ENCODE data around the gene CEP112.
A peak's percentile ranks its signal among the peaks of the same experiment; 100 is the strongest.

The CEP112 gene

GRCh38 chr17:66000216-66000615, 191.7 kb downstream of the CEP112 start:
- FAIRE-seq (no peak), DNase-seq (ENCODE audit: insufficient read length, low spot score) (no peak)

DNA sequence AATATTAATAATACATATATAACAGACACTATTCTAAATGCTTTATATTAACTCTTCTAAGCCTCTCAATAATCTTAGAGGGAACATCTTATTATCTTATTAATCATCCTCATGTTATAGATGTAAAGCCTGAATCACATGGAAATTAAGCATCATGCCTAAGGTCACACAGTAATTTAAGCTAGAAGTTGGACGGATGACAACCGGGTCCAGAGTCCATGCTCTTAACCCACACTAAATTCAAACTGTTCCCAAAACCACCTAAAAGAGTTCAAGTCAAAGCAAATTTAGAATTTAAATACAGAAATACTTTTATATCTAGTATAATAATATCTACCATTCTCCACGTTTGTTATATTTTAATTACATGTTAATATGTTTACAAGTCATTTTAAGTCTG, 193.3 kb downstream of the CEP112 start:
- DNase-seq (ENCODE audit: insufficient read length, low spot score) (no peak), FAIRE-seq (no peak)

GRCh38 chr17:65994679-65995078, 197.3 kb downstream of the CEP112 start:
- FAIRE-seq (no peak), DNase-seq (ENCODE audit: insufficient read length, low spot score) (no peak)

- DNase-seq (ENCODE audit: insufficient read length, low spot score), result no peak
- peak; percentile 64 for FAIRE-seq
These were observed 197.8 kb downstream of the CEP112 start for GRCh38 chr17:65994114-65994513.

DNA sequence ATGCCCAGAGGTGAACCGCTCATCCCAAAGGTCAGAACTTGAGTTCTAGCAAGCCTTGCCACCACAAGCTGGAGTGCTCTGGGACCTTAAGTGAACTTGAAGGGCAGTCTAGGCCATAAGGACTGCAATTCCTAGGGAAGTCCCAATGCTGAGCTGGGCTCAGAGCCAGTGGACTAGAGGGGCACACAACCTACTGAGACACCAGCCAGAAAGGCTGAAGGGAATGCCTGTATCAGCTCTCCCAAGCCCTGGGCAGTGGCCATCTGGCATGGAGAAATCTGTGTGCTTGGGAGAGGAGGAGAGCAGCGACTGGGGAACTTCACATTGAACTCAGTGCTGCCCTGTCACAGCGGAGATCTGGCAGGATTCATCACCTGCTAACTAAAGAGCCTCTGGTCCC, 201.3 kb downstream of the CEP112 start:
- DNase-seq (ENCODE audit: insufficient read length, low spot score) (no peak), FAIRE-seq (peak; percentile 9)

DNA sequence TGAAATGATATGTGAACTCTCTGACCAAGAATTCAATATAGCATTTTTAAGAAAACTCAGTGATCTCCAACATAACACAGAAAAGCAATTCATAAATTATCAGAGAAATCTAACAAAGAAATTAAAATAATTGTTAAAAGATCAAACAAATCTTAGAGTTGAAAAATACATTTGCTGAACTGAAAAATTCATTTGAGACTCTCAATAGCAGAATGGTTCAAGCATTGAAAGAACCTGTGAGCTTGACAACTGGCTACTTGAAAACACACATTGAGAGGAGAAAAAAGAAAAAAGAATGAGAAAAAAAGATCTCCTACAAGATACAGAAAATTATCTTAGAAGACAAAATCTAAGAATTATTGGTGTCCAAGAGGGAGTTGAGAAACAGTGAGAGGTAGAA, 203.5 kb downstream of the CEP112 start:
- no peak for FAIRE-seq
- no peak for DNase-seq (ENCODE audit: insufficient read length, low spot score)

DNA sequence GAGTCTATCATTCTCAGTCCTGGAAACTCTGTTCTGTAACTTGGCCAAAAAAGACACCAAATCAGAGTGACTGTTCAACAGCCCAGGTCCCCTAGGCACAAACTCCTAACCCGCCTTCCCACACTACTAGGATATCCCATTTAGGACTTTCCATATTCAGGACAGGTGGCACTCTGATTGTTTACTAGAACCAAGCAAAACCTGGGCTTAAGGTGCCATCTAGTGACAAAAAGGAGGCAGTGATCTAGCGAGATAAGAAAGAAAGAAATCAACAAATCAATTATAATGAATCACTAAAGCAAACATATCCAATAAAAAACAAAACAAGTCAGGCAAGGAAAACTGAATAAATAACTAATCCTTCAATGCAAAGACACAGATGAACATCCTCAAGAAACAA, 203.9 kb downstream of the CEP112 start:
- FAIRE-seq (no peak), DNase-seq (ENCODE audit: insufficient read length, low spot score) (peak; percentile 6)

DNA sequence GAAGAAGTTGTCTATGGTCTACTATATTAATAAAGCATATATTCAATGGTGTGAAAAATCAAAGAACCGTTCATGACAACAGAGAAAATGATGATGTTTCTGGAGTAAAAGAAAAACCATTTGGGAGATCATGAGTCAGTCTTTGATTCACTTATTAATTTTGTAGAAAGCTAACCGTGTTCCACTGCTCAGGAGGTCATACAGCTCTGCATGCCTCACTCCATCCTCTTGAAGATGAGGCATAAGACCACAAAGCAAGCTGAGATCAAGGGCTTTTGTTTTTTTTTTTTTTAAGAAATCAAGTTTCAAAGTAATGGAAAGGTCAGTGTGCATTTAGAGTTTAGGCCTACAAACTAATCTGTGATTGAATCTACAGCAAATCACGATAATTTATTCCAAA, 206.4 kb downstream of the CEP112 start:
- no peak for DNase-seq (ENCODE audit: insufficient read length, low spot score)
- no peak for FAIRE-seq

DNA sequence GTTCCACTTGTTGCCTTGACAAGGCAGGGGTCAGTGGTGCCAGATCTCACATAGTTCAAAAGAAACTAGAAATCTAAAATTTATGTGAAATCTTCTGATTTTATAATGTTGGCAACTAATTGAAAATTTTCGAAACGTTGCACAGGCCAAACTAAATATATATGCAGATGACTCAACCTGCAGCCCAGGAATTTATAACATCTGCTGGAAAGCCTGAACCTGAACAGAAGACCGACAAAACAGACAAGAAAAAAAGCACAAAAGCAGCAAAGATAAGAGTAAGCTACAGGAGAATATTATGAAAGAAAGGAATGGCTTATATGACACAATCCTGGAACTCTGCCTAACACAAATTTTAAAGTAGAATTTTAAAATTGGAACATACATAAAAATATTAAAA, 207.6 kb downstream of the CEP112 start:
- DNase-seq (ENCODE audit: insufficient read length, low spot score), result no peak
- no peak for FAIRE-seq

- DNase-seq (ENCODE audit: insufficient read length, low spot score) (no peak), FAIRE-seq (no peak)
These were observed 213.1 kb downstream of the CEP112 start for GRCh38 chr17:65978871-65979270.

- FAIRE-seq, result no peak
- DNase-seq (ENCODE audit: insufficient read length, low spot score), result no peak
These were observed 214.9 kb downstream of the CEP112 start for GRCh38 chr17:65977041-65977440.

DNA sequence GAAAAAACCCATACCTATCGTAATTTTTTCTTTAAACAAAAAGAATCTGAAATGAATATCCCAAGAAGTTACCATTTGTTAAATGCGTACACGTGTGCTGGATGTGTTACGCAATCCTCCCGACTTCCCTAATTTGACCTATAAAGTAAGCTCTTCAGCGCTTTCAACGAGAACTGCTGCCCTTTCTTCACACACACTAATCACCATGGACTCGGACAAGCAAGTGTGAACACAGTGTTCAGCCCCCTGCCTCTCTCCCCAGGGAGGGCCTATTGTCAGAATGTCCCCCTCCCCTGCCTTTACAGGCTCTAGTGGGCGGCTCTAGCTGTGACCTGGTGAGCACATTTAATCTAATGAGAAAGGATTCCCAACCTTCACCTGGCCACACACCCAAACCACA, 216.1 kb downstream of the CEP112 start:
- peak; percentile 58 for FAIRE-seq
- DNase-seq (ENCODE audit: insufficient read length, low spot score), result no peak

DNA sequence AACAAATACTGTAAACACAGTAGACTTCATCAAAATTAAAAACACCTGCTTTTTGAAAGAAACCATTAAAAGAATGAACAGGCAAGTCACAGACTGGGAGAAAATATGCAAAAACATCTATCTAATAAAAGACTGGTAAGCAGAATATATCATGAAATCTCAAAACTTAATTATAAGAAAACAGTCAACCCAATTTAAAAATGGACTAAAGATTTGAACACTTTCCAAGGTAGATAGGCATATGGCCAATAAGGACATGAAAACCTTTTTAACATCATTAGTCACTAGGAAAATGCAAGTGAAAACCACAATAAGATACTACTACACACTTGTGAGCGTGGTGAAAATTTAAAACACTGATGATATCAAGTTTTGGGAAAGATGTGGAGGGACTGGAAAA, 218.7 kb downstream of the CEP112 start:
- DNase-seq (ENCODE audit: insufficient read length, low spot score) (no peak), FAIRE-seq (no peak)

GRCh38 chr17:65967372-65967771, 224.6 kb downstream of the CEP112 start:
- FAIRE-seq, result no peak
- no peak for DNase-seq (ENCODE audit: insufficient read length, low spot score)

GRCh38 chr17:65966072-65966695, 225.7 kb downstream of the CEP112 start:
- FAIRE-seq (no peak), DNase-seq (ENCODE audit: insufficient read length, low spot score) (no peak)

DNA sequence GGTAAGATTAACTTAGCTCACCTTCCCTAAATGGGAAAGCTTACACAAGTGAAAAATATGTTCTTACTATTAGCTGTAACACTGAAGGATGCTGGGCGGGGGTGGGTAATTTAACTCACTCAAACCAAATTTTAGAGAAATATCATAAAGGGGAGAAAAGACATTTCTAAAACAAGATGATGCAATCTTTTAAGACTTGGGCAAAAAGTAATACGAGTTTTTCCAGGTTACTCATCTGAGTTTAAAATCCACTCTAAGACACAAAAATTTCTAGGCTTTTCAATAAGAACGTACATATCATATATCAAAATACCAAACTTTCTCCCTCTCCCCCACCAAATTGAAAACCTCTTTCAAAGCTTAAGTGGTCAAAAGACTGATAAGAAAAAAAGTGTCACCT, 228.8 kb downstream of the CEP112 start:
- FAIRE-seq, result no peak

DNA sequence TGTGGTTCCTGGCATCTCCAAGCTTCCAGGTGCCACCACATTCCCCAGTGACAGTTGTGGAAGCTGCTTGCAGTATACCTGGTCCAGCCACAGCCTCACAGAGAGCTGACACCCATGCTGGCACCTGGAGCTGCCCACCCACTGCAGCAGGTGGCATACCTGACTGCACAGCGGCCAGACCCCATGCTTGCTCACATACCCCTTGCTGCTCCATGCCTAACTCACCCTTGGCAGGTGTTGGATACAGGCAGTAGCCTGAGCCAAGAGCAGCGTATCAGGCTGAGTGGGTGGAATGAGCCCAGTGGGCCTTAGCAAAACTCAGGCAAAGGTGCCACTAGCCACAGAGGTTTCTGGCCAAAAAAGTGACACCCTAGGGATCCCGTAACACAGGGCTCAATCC, 232.3 kb downstream of the CEP112 start:
- DNase-seq (ENCODE audit: insufficient read length, low spot score) (no peak), FAIRE-seq (no peak)

More for the DNA sequence above, 228.8 kb downstream of the CEP112 start:
- no peak for DNase-seq (ENCODE audit: insufficient read length, low spot score)

DNA sequence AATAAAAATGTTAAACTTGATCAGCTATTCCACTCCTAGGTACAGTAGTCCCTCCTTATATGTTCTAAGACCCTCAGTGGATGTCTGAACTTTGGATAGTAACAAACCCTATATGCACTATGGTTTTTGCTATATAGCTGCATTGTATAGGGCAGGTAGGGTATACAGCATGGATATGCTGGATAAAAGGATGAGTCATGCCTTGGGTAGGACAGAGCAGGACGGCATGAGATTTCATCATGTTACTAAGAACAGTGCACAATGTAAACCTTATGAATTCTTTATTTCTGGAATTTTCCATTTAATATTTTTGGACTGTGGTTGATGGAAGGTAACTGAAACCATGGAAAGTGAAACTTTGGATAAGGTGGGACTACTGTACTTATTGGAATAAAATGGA, 235.1 kb downstream of the CEP112 start:
- DNase-seq (ENCODE audit: insufficient read length, low spot score) (no peak), FAIRE-seq (no peak)

DNA sequence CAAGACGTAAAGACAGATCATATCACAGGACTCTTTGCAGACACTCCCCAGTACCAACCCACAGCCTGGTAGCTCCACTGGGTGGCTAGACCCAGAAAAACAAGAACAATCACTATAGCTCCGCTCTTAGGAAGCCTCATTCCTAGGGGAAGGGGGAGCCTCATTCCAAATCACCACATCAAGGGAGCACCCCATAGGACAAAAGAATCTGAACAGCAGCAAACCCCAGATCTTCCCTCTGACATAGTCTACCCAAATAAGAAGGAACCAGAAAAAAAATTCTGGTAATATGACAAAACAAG, 237.8 kb downstream of the CEP112 start:
- no peak for DNase-seq (ENCODE audit: insufficient read length, low spot score)
- no peak for FAIRE-seq

DNA sequence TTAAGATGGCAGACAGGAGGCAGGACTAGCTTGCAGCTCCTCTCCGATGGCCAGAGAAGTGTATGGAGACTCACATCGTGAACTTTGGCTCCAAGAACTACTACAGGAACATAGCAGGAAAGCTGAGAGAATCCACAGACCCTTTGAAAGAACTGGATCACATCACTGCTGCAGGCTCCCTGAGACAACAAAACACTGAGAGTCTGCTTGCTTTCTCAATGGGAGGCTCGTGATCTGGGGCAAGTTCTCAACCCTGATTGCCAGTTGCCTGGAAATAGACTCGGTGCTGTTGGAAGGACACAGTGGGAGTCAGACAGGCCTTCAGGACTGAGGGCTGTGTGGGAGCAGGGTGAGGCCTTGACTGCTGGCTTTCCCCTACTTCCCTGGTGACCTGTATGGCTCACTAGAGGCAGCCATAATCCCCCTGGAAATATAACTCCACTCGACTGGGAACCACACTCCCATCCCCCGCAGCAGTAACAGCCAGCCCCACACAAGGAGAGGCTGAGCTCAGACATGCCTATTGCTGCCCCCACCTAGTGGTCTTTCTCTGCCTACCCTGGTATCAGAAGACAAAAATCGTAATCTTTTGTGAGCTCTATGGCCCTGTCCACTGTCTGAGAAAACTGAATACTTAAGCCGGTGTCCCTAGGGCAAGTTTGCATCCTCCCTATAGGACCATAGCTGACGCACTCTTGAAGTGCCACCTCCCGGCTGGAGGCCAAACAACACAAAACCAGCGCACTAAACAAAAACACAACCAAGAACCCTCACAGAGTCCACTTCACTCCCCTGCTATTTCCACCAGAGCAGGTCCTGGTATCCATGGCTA, 238.4 kb downstream of the CEP112 start:
- no peak for FAIRE-seq
- no peak for DNase-seq (ENCODE audit: insufficient read length, low spot score)

DNA sequence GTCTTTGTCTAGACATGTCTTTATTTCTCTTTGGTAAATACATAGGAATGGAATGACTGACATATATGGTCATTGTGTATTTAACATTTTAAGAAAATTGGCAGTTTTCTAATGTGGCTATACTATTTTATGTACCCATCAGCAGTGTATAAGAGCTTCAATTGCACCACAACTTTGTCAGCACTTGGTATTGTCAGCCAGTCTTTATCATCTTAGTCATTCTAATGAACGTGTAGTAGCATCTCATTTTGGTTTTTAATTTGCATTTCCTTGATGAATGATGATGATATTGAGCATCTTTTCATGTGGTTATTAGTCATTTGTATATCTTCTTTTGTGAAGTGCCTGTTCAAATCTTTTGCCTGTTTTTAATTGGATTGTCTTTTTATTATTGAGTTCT, 239.3 kb downstream of the CEP112 start:
- FAIRE-seq (no peak), DNase-seq (ENCODE audit: insufficient read length, low spot score) (no peak)

DNA sequence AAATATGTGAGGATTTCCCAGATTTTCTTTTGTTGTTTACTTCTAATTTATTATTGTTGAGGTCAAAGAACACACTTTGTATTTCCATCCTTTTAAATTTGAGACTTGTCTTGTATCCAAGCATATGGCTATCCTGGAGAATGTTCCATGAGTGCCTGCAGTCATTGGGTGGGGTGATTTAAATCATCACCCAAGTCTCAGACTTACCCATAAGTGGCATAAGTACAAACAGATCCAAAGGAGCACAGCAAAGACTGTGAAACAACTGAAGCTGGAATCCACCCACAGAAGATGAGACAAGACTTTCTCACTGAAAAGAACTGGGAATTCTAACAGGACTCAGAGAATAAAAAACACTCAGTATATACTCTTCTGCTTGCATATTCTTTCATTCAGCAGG, 239.9 kb downstream of the CEP112 start:
- FAIRE-seq (peak; percentile 26), DNase-seq (ENCODE audit: insufficient read length, low spot score) (no peak)

GRCh38 chr17:65947831-65948230, 244.1 kb downstream of the CEP112 start:
- DNase-seq (ENCODE audit: insufficient read length, low spot score) (no peak), FAIRE-seq (no peak)

All from HTR-8/SVneo (cell line).